Activated T-cell treated with anti-CD3 and anti-CD28 coated beads, Interleukin-2, amount 50 U/mL, for 72 hours (primary cell): ENCODE results near the gene MLLT10. TPM values are rescaled to one million over a fixed set of nuclear protein-coding genes. Genes with fewer than 3 reads are reported as not detected.
"Not testable (repeated sequence)": the region's sequence is repeated elsewhere in the genome, so short reads cannot be mapped to it uniquely, and the experiment has no call there.

Experiments
- ATAC-seq, 2 donors: fragments of 150-1000 bp; cut with Tn5 transposase; replicated peaks in 1 of 2; 2 replicates each; pipeline ENCODE4 v1.10.0; 2021; ENCODE audit warnings: moderate library complexity in 2 of 2, mild to moderate bottlenecking in 1 of 2
- DNase-seq, 2 donors: peaks; one replicate each; pipeline ENCODE4 v3.0.0; 2021 to 2022; ENCODE audit warnings: mixed read lengths in 1 of 2
- H3K27ac Mint-ChIP-seq: one replicate; pipeline ENCODE4 v1.8.0; 2022; ENCODE audit warnings: mild to moderate bottlenecking, moderate library complexity, mixed read lengths
- H3K27me3 Mint-ChIP-seq: one replicate; pipeline ENCODE4 v1.8.0; 2022; ENCODE audit warnings: low read depth, mixed read lengths
- H3K36me3 Mint-ChIP-seq, 2 donors: one replicate each; pipeline ENCODE4 v1.8.0; 2022; ENCODE audit warnings: mixed read lengths in 2 of 2, mild to moderate bottlenecking in 1 of 2; ENCODE audit not compliant: insufficient read depth in 2 of 2
- H3K4me1 Mint-ChIP-seq: one replicate; pipeline ENCODE4 v1.8.0; 2022; ENCODE audit warnings: low read depth, mixed read lengths
- H3K4me3 Mint-ChIP-seq, 2 donors: one replicate each; pipeline ENCODE4 v1.8.0; 2022; ENCODE audit warnings: mild to moderate bottlenecking in 2 of 2, mixed read lengths in 2 of 2, moderate library complexity in 2 of 2
- H3K9me3 Mint-ChIP-seq, 2 donors: one replicate each; pipeline ENCODE4 v1.8.0; 2022; ENCODE audit warnings: mixed read lengths in 2 of 2
- total RNA-seq, 2 donors: library from RNA; stranded (reverse); gene quantifications; one replicate each; pipeline ENCODE4 v1.2.3, GENCODE V29; 2022

The MLLT10 gene
- total RNA-seq, 2 donors from 2014 or later: 45.4 to 46.0 TPM

DNA sequence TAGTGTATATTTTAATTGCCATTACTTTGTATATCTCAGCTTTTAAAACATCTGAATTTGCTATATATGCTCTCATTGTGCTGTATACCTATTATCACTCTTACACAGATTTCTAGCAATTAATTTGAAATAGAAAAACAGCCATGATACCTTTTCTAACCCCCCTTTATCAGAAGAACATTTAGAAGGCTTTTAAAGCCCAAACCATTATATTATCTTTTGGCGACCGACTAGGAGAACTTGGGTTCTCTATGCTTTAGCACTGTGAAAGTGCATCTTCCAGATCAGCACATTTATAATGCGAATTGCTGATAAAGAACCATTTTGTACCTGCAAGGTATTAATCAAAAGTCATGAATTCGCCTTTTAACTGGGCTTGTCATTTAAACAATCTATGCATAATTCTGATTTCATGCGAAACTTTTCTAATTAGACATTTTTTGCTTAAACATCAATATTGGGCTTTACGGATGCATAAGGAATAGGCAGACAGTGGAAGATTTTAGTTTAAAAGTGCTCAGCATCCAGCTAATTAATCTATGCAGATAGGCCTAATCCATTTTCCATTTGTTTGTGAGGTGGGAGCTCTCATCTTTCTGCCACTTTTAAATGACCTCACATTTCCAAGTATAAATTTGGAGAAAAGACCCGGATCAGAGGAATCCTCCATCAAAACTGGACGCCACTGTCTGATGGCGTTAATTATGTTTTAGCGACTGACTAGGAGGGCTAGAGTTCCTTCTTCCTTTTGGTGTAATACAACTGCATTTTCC, 1.2 kb upstream of the MLLT10 start:
- no peaks in the 10 kb centered on the region for H3K9me3 Mint-ChIP-seq
- no peaks in the 10 kb centered on the region for H3K27me3 Mint-ChIP-seq
- peak overlapping the region; percentile 82 for H3K27ac Mint-ChIP-seq
- H3K4me3 Mint-ChIP-seq: peak overlapping the region; percentile 88 to 95
- H3K36me3 Mint-ChIP-seq: peaks cover 3 to 6% of the 10 kb centered on the region in 2 donors
- H3K4me1 Mint-ChIP-seq: peaks cover 19% of the 10 kb centered on the region
- ATAC-seq (no peak), DNase-seq (no peak)

- no peak for ATAC-seq
- Mint-ChIP-seq H3K4me1 (peaks cover 10% of the 10 kb centered on the region), H3K36me3 (peaks cover 8% of the 10 kb centered on the region in 2 donors), H3K27ac (peak overlapping the region; percentile 65), H3K4me3 (peak overlapping the region; percentile 88 to 89), H3K9me3 (no peaks in the 10 kb centered on the region), H3K27me3 (no peaks in the 10 kb centered on the region)
- DNase-seq: no peak
Measured at GRCh38 chr10:21534280-21534586, 201 bp downstream of the MLLT10 start.

DNA sequence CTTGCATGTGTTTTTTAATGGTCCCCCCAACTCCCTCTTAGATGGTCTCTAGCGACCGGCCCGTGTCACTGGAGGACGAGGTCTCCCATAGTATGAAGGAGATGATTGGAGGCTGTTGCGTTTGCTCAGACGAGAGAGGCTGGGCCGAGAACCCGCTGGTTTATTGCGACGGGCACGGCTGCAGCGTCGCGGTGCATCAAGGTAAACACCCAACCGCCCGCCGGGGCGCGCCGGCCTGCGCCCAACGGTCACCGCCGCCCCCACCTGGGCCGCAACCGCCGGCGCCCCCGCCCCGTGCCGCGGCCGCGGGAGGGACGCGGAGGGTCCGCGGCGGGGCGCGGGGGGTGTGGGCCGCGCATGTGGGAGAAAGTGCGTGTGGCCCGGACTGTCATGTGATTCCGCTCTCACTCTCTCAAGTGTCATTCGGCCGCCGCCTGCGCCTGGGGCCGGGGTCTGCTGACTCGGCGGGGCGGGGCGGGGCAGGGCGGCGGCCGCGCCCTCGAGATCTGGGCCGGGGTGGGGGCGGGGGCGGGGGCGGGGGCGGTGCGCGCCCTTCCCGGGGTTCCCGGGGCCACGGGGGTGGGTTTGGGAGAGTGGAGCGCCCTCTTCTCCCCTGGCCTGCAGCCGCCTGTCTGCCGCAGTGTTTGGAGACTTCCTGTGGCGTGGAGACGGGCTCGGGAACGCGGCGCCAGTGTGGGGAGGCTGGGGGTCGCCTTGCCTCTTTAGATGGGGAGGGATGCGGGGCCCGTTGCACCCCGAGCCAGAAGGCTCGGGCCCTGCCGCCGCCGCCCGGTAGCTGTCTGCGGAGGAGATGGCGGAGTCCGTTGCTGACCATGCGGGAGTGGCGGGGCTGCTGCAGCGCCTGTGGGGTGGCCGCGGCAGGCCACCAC, 817 bp downstream of the MLLT10 start:
- Mint-ChIP-seq H3K4me3 (peak overlapping the region; percentile 88 to 89), H3K36me3 (peaks cover 11% of the 10 kb centered on the region in 2 donors)

GRCh38 chr10:21535494-21535965, 1.5 kb downstream of the MLLT10 start:
- Mint-ChIP-seq H3K27me3 (no peaks in the 10 kb centered on the region), H3K27ac (peak overlapping the region; percentile 76), H3K36me3 (peaks cover 11% of the 10 kb centered on the region in 2 donors), H3K4me1 (peaks cover 10% of the 10 kb centered on the region), H3K9me3 (no peaks in the 10 kb centered on the region), H3K4me3 (peak overlapping the region; percentile 82 to 85)
- DNase-seq: no peak
- no peak for ATAC-seq

More for the DNA sequence above, 817 bp downstream of the MLLT10 start:
- ATAC-seq (peak; percentile 37 to 42), DNase-seq (peak; percentile 51 to 59)
- H3K27me3 Mint-ChIP-seq: no peaks in the 10 kb centered on the region
- peaks cover 10% of the 10 kb centered on the region for H3K4me1 Mint-ChIP-seq
- peak overlapping the region; percentile 76 for H3K27ac Mint-ChIP-seq
- H3K9me3 Mint-ChIP-seq: no peaks in the 10 kb centered on the region

DNA sequence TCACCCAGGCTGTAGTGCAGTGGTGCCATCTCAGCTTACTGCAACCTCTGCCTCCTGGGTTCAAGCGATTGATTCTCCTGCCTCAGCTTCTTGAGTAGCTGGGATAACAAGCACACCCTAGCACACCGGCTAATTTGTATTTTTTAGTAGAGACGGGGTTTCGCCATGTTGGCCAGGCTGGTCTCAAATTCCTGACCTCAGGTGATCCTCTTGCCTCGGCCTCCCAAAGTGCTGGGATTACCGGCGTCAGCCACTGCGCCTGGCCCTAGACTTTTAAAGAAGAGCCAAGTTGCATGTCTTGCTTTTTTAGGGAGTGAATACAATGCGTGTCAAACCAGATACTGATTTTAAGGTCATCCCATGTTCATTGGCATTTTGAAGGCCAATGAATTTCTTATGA, 1.9 kb downstream of the MLLT10 start:
- H3K9me3 Mint-ChIP-seq, H3K27ac Mint-ChIP-seq, H3K27me3 Mint-ChIP-seq, DNase-seq, ATAC-seq: not testable (repeated sequence)
- peaks cover 11% of the 10 kb centered on the region in 2 donors for H3K36me3 Mint-ChIP-seq
- peak overlapping the region; percentile 82 to 85 for H3K4me3 Mint-ChIP-seq
- H3K4me1 Mint-ChIP-seq: peaks cover 10% of the 10 kb centered on the region

GRCh38 chr10:21536874-21537273, 2.8 kb downstream of the MLLT10 start:
- H3K4me1 Mint-ChIP-seq: peaks cover 10% of the 10 kb centered on the region
- no peak overlapping the region for H3K27ac Mint-ChIP-seq
- peaks cover 14 to 19% of the 10 kb centered on the region in 2 donors for H3K36me3 Mint-ChIP-seq
- no peak for ATAC-seq
- H3K27me3 Mint-ChIP-seq: no peaks in the 10 kb centered on the region
- no peak for DNase-seq
- no peaks in the 10 kb centered on the region for H3K9me3 Mint-ChIP-seq
- H3K4me3 Mint-ChIP-seq: no peak overlapping the region

GRCh38 chr10:21540701-21541100, 6.7 kb downstream of the MLLT10 start:
- ATAC-seq, H3K4me3 Mint-ChIP-seq, H3K9me3 Mint-ChIP-seq, DNase-seq, H3K27ac Mint-ChIP-seq, H3K4me1 Mint-ChIP-seq, H3K27me3 Mint-ChIP-seq: not testable (repeated sequence)
- H3K36me3 Mint-ChIP-seq: peaks cover 20 to 39% of the 10 kb centered on the region in 2 donors

DNA sequence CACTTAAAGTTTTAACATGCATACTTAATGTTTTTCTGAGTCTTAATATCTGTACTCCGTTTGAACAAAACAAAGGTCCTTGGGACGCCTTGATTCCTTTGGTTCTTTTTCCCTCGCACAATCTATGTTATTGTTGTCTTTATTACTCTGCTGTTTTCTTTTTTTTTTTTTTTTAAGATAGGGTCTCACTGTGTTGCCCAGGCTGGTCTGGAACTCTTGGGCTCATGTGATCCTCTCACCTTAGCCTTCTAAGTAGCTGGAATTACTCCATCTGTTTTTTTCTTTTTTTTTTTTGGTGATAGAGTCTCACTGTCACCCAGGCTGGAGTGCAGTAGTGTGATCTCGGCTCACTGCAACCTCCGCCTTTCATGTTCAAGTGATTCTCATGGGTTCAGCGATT, 13.2 kb downstream of the MLLT10 start:
- ATAC-seq: no peak

DNA sequence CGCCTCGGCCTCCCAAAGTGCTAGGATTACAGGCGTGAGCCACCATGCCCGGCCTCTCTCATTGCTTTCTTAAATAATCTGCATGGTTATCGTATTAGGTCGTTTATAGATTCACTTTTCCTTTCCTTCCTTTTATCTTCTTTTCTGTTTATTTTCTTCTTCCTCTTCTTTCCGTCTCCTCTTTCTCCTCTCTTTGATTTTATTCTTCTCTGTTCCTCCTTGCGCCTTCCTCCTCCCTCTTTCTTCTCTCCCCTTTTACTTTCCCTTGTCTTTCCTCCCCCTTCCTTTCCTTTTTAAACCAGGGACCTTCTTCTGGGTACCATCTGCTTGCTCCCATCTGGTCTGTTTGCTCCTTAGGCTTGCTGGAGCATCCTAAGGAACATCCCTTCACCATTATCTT, 18.6 kb downstream of the MLLT10 start:
- Mint-ChIP-seq H3K36me3 (peaks cover 9 to 32% of the 10 kb centered on the region in 2 donors), H3K27ac (no peak overlapping the region), H3K27me3 (no peaks in the 10 kb centered on the region), H3K4me3 (no peak overlapping the region), H3K4me1 (peaks cover 15% of the 10 kb centered on the region), H3K9me3 (no peaks in the 10 kb centered on the region)
- DNase-seq (no peak), ATAC-seq (no peak)

More for the DNA sequence above, 13.2 kb downstream of the MLLT10 start:
- Mint-ChIP-seq H3K4me3 (no peak overlapping the region), H3K4me1 (no peaks in the 10 kb centered on the region), H3K9me3 (no peaks in the 10 kb centered on the region), H3K27ac (no peak overlapping the region), H3K27me3 (no peaks in the 10 kb centered on the region), H3K36me3 (peaks cover 11 to 31% of the 10 kb centered on the region in 2 donors)
- DNase-seq: no peak

DNA sequence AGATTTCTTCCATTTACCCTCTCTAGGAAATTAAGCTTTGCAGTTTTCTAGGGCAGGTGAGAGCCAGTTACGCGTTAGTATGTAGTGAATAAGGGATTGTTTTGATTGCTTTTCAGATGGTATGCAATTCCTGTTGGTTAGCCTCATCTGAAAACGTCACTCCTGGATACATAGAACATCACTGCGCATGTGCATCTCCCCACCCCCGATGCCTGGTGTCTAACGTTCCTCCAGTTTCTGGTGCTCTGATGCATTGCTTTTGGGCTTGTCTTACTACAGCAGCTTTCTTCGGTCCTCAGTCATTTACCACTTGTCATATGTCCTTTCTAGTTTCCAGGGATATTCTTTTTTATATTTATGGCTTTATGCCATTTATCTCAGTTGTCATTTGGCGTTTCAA, 22.5 kb downstream of the MLLT10 start:
- ATAC-seq (no peak), DNase-seq (no peak)
- Mint-ChIP-seq H3K36me3 (peaks cover 16 to 40% of the 10 kb centered on the region in 2 donors), H3K27me3 (no peaks in the 10 kb centered on the region), H3K27ac (no peak overlapping the region), H3K4me1 (peaks cover 15% of the 10 kb centered on the region), H3K9me3 (no peaks in the 10 kb centered on the region), H3K4me3 (no peak overlapping the region)

DNA sequence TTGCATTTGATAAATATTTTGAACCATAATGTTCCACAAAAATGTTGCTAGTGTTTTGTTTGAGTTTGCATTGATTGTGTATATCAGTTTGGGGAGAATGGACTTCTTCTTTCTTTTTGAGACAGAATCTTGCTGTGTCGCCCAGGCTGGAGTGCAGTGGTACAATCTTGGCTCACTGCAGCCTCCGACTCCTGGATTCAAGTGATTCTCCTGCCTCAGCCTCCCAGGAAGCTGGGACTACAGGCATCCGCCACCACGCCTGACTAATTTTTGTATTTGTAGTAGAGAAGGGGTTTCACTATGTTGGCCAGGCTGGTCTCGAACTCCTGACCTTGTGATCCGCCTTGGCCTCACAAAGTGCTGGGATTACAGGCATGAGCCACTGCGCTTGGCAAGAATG, 25.0 kb downstream of the MLLT10 start:
- H3K36me3 Mint-ChIP-seq: peaks cover 13 to 33% of the 10 kb centered on the region in 2 donors
- not testable (repeated sequence) for DNase-seq, H3K4me1 Mint-ChIP-seq, H3K27me3 Mint-ChIP-seq, H3K27ac Mint-ChIP-seq, H3K9me3 Mint-ChIP-seq, H3K4me3 Mint-ChIP-seq, ATAC-seq

GRCh38 chr10:21570761-21571521, 36.9 kb downstream of the MLLT10 start:
- ATAC-seq: no peak

More at GRCh38 chr10:21570761-21571521, 36.9 kb downstream of the MLLT10 start:
- Mint-ChIP-seq H3K9me3 (peaks cover 0 to 1% of the 10 kb centered on the region in 2 donors), H3K27me3 (no peaks in the 10 kb centered on the region), H3K4me3 (peak overlapping the region in 1 of 2 donors; percentile 42), H3K27ac (peak overlapping the region; percentile 94), H3K36me3 (peaks cover 0 to 32% of the 10 kb centered on the region in 2 donors), H3K4me1 (peaks cover 44% of the 10 kb centered on the region)
- no peak for DNase-seq
